B cell (primary cell): Measurements from ENCODE around the gene CHRNA1. TPM values are rescaled to one million over a fixed set of nuclear protein-coding genes. Genes with fewer than 3 reads are reported as not detected.

Experiments used
- ATAC-seq: fragments of 200-7000 bp; cut with Tn5 transposase; one replicate; pipeline ENCODE4 v1.10.0; 2021; ENCODE audit warnings: low read depth, mild to moderate bottlenecking, moderate number of reproducible peaks, moderate library complexity
- CTCF ChIA-PET: fragments of 350-600 bp; sonication (Branson Sonifier 250); formaldehyde crosslinking; loops from one replicate; lab custom pipeline; 2021; ENCODE audit warnings: antibody characterized with exemption, inconsistent platforms; lab: Charles Lee
- POLR2A ChIA-PET: fragments of 350-600 bp; sonication (Branson Sonifier 250); formaldehyde crosslinking; loops from one replicate; lab custom pipeline; 2021; ENCODE audit warnings: antibody characterized with exemption; lab: Charles Lee
- DNase-seq: peaks from one replicate; pipeline ENCODE4 v3.0.0; 2013
- H2AFZ ChIP-seq: 2 replicates; pipeline ENCODE4 v1.6.1; 2012; ENCODE audit warnings: mild to moderate bottlenecking, low read depth, low read length; ENCODE audit not compliant: insufficient read depth, poor library complexity, severe bottlenecking
- H3K27ac ChIP-seq, 2 donors: 1 replicate in 1 of 2; 2 replicates in 1 of 2; pipeline ENCODE4 v1.5.1; 2012 to 2013; ENCODE audit warnings: low read length in 2 of 2, mild to moderate bottlenecking in 2 of 2, moderate library complexity in 1 of 2
- H3K27me3 ChIP-seq, 4 experiments: fragments of 200-600 bp in 1 of 4; sonication (generic) in 1 of 4; replicated peaks in 1 of 4; 1 replicate in 2 of 4; 2 replicates in 2 of 4; pipeline versions ENCODE4 v1.6.1 to v1.7.0; 2013 to 2016; ENCODE audit warnings: low read length in 3 of 4, mild to moderate bottlenecking in 2 of 4, mixed read lengths in 1 of 4, moderate library complexity in 1 of 4; ENCODE audit not compliant: insufficient read depth in 4 of 4, control insufficient read depth in 3 of 4; ENCODE audit errors: control extremely low read depth in 1 of 4
- H3K36me3 ChIP-seq, 2 experiments: replicated peaks in 1 of 2; 1 replicate in 1 of 2; 2 replicates in 1 of 2; pipeline versions ENCODE4 v1.6.1 to v1.7.1; 2013; ENCODE audit warnings: low read length in 1 of 2; ENCODE audit not compliant: insufficient read depth in 2 of 2, control insufficient read depth in 1 of 2; ENCODE audit errors: control extremely low read depth in 1 of 2, extremely low read depth in 1 of 2
- H3K4me1 ChIP-seq, 2 donors: fragments of 200-600 bp in 1 of 2; sonication (generic) in 1 of 2; 1 replicate in 1 of 2; 2 replicates in 1 of 2; pipeline versions ENCODE4 v1.5.1 to v1.6.1; 2013 to 2017; ENCODE audit warnings: low read length in 2 of 2; ENCODE audit not compliant: control insufficient read depth in 2 of 2, insufficient read depth in 2 of 2
- H3K4me2 ChIP-seq: replicated peaks from 2 replicates; pipeline ENCODE3; 2012; ENCODE audit warnings: mild to moderate bottlenecking, low read depth, low read length; ENCODE audit not compliant: poor library complexity, severe bottlenecking
- H3K4me3 ChIP-seq, 5 experiments: fragments of 200-600 bp in 1 of 5; sonication (generic) in 1 of 5; 1 replicate in 3 of 5; 2 replicates in 2 of 5; pipeline versions ENCODE4 v1.5.1 to v1.7.0; 2011 to 2016; ENCODE audit warnings: low read length in 4 of 5, mild to moderate bottlenecking in 4 of 5, low read depth in 2 of 5, control low read depth in 1 of 5, moderate library complexity in 1 of 5; ENCODE audit not compliant: insufficient read depth in 1 of 5; ENCODE audit errors: control extremely low read depth in 1 of 5, extremely low read depth in 1 of 5
- H3K79me2 ChIP-seq: fragments of 200-600 bp; sonication (generic); one replicate; pipeline ENCODE4 v1.6.0; 2016; ENCODE audit warnings: low read length; ENCODE audit not compliant: control insufficient read depth, insufficient read depth
- H3K9ac ChIP-seq: fragments of 200-600 bp; sonication (generic); 2 replicates; pipeline ENCODE4 v1.6.1; 2017; ENCODE audit warnings: mild to moderate bottlenecking, low read length, moderate library complexity
- H3K9me3 ChIP-seq, 3 donors: one replicate each; pipeline versions ENCODE4 v1.6.1 to v1.7.1; 2013; ENCODE audit warnings: low read length in 2 of 3; ENCODE audit not compliant: control insufficient read depth in 2 of 3, insufficient read depth in 1 of 3; ENCODE audit errors: control extremely low read depth in 1 of 3
- H4K20me1 ChIP-seq: 2 replicates; pipeline ENCODE4 v1.6.0; 2012; ENCODE audit warnings: mild to moderate bottlenecking, low read length; ENCODE audit not compliant: insufficient read depth, control insufficient read depth, poor library complexity, severe bottlenecking
- H3K27ac Mint-ChIP-seq: one replicate; pipeline ENCODE4 v1.8.0; 2021; ENCODE audit warnings: mixed read lengths
- H3K27me3 Mint-ChIP-seq: one replicate; pipeline ENCODE4 v1.8.0; 2021; ENCODE audit warnings: mixed read lengths
- H3K4me1 Mint-ChIP-seq: one replicate; pipeline ENCODE4 v1.8.0; 2021; ENCODE audit warnings: mixed read lengths
- H3K4me3 Mint-ChIP-seq: one replicate; pipeline ENCODE4 v1.8.0; 2021; ENCODE audit warnings: mixed read lengths
- H3K9me3 Mint-ChIP-seq: one replicate; pipeline ENCODE4 v1.8.0; 2022; ENCODE audit warnings: mixed read lengths; ENCODE audit not compliant: insufficient read depth
- EZH2 ChIP-seq: IDR thresholded peaks from 2 replicates; pipeline ENCODE4 v1.6.1; 2012; ENCODE audit warnings: borderline replicate concordance, low read depth, mild to moderate bottlenecking, moderate library complexity, low read length; ENCODE audit not compliant: insufficient read depth, poor library complexity, severe bottlenecking
- WGBS: methylation state at CpG from one replicate; pipeline ENCODE4 v1.1.5; 2013; ENCODE audit warnings: missing lambda C conversion rate; ENCODE audit not compliant: insufficient coverage; 5-methylcytosine and 5-hydroxymethylcytosine counted together
- intact Hi-C: fragments of 100-400 bp; cut with micrococcal nuclease; formaldehyde crosslinking; loops from one replicate; pipeline ENCODE4 v1.10.0; 2022
- polyA plus RNA-seq: library from polyadenylated mRNA; depleted of rRNA; stranded (reverse); fragments of >200 nt; gene quantifications from 2 replicates; pipeline ENCODE4 v1.2.3, GENCODE V29; 2012
- total RNA-seq, 2 donors: library from RNA; stranded (reverse); fragments of 120-200 nt in 1 of 2; gene quantifications; 1 replicate in 1 of 2; 2 replicates in 1 of 2; pipeline versions ENCODE4 v1.2.3 to v1.2.4, GENCODE V29; 2013 to 2022
- TF ChIP-seq, protein P1 (sequence below): fragments of 200-600 bp; IDR thresholded peaks from one replicate; pipeline ENCODE4 v1.8.0; 2022; ENCODE audit warnings: antibody characterized with exemption, mild to moderate bottlenecking

The CHRNA1 gene
- total and polyA plus RNA-seq, 2 donors (not counting 1 experiment from before 2014, with no cell fraction given), result 0.20 to 0.22 TPM

DNA sequence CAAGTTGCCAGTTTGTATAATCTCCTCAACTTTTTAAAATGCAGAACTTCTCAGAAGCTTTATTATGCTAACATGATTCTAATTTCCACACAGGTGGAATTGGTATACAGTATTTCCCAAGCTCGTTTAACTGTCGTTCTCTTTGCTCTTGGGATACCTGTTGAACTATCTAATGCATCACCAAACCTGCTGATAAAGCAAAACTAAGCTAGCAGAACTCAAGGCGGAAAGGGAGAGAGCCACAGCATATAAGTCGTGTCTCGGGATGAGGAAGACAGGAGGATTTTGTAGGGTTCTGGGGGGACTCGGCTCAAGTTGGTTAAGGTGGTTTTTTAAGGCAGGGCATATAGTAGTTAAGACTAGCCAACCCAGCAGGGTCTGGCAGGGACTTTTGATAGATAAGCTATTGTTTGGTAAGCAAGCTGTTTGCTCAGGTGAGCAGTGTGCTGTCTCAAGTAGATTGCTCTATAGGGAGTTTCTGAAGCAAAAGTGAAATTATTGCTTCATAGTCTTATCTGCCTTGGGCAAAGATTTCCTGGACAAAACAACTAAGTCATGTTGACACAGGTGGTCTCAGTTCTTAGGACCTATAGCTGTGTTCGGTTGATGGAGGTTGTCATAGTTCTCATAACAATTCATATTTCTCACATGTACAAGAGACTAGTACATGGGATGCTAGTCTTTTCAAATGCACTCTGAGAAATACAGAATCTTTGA, 28.2 kb upstream of the CHRNA1 start:
- 45% methylated on average over 4 of the region's 7 CpGs for WGBS
- intact Hi-C loops, result no loop called here
- H3K79me2 ChIP-seq, result no peaks in the 10 kb centered on the region
- TF ChIP-seq, protein P1, sequence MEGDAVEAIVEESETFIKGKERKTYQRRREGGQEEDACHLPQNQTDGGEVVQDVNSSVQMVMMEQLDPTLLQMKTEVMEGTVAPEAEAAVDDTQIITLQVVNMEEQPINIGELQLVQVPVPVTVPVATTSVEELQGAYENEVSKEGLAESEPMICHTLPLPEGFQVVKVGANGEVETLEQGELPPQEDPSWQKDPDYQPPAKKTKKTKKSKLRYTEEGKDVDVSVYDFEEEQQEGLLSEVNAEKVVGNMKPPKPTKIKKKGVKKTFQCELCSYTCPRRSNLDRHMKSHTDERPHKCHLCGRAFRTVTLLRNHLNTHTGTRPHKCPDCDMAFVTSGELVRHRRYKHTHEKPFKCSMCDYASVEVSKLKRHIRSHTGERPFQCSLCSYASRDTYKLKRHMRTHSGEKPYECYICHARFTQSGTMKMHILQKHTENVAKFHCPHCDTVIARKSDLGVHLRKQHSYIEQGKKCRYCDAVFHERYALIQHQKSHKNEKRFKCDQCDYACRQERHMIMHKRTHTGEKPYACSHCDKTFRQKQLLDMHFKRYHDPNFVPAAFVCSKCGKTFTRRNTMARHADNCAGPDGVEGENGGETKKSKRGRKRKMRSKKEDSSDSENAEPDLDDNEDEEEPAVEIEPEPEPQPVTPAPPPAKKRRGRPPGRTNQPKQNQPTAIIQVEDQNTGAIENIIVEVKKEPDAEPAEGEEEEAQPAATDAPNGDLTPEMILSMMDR, result no peak
- no peak for TF ChIP-seq EZH2
- no peaks in the 10 kb centered on the region for H3K9me3 Mint-ChIP-seq
- no peaks in the 10 kb centered on the region for H3K4me1 Mint-ChIP-seq
- no peak overlapping the region for H3K9ac ChIP-seq
- no peaks in the 10 kb centered on the region for H4K20me1 ChIP-seq
- no peak overlapping the region for H3K27ac Mint-ChIP-seq
- H3K27me3 ChIP-seq, result peaks cover 0 to 5% (median 0%) of the 10 kb centered on the region in 4 experiments
- H2AFZ ChIP-seq, result no peak overlapping the region
- no peaks in the 10 kb centered on the region for H3K4me1 ChIP-seq
- H3K27ac ChIP-seq, result no peak overlapping the region
- H3K27me3 Mint-ChIP-seq, result peaks cover 18% of the 10 kb centered on the region
- no peak for DNase-seq
- H3K9me3 ChIP-seq, result peaks cover 0 to 2% (median 0%) of the 10 kb centered on the region in 3 donors
- no peaks in the 10 kb centered on the region for H3K36me3 ChIP-seq
- H3K4me3 ChIP-seq, result no peak overlapping the region
- H3K4me2 ChIP-seq, result no peak overlapping the region
- H3K4me3 Mint-ChIP-seq, result no peak overlapping the region
- ChIA-PET CTCF (no interaction called here), POLR2A (no interaction called here)
- no peak for ATAC-seq

DNA sequence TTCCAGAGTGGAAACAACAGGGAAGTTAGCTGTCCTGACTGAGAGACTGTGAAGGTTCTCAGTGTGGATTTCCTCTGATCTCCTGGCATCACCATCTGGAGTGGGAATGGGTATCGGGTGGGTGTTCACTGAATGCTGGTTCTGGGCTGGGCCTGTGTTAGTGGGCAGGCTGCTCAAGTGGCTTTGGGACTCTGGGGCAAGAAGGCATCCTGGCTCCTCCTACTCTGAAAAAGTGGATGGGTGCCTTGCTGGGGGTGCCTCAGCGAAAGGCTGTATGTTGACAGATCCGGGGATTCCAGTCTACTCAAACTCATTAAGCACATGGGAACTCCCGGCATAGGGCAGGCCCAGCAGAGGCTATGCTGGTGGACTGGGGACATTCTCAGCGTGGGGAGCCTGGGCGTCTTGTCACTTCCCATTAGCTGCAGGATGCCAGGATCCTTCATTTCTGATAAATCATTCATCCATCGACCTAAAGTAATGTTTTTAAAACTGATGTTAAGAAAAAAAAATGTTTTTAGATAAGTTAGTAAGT, 27.5 kb upstream of the CHRNA1 start:
- ChIA-PET CTCF (no interaction called here), POLR2A (no interaction called here)
- Histone ChIP-seq H3K27me3 (peaks cover 0 to 5% (median 0%) of the 10 kb centered on the region in 4 experiments), H3K9me3 (peaks cover 0 to 2% (median 0%) of the 10 kb centered on the region in 3 donors), H3K4me1 (no peaks in the 10 kb centered on the region), H3K9ac (no peak overlapping the region), H3K36me3 (no peaks in the 10 kb centered on the region), H4K20me1 (no peaks in the 10 kb centered on the region), H2AFZ (no peak overlapping the region), H3K4me3 (no peak overlapping the region), H3K27ac (no peak overlapping the region), H3K4me2 (no peak overlapping the region), H3K79me2 (no peaks in the 10 kb centered on the region)
- DNase-seq, result no peak
- TF ChIP-seq, protein P1, result no peak
- TF ChIP-seq EZH2, result no peak
- no peak for ATAC-seq
- no peaks in the 10 kb centered on the region for H3K9me3 Mint-ChIP-seq
- WGBS, result 100% methylated on average over 3 of the region's 7 CpGs
- intact Hi-C loops, result no loop called here
- no peak overlapping the region for H3K27ac Mint-ChIP-seq
- H3K27me3 Mint-ChIP-seq, result peaks cover 18% of the 10 kb centered on the region
- no peak overlapping the region for H3K4me3 Mint-ChIP-seq
- H3K4me1 Mint-ChIP-seq, result no peaks in the 10 kb centered on the region
